MV-4-11 (cell line): ENCODE data around the gene FAM162A.
"Not testable (repeated sequence)": the region's sequence is repeated elsewhere in the genome, so short reads cannot be mapped to it uniquely, and the experiment has no call there.

Experiments used
- DNase-seq: peaks from one replicate; lab custom pipeline; 2025; lab: John Stamatoyannopoulos, UW

The FAM162A gene

GRCh38 chr3:122416966-122417365 lies 33.0 kb downstream of the FAM162A start:
- DNase-seq = no peak

- no peak for DNase-seq
Measured at GRCh38 chr3:122421101-122421500, 37.1 kb downstream of the FAM162A start.

GRCh38 chr3:122421836-122422235 lies 37.9 kb downstream of the FAM162A start:
- DNase-seq = no peak

- DNase-seq = no peak
Measured at GRCh38 chr3:122427857-122428471, 44.0 kb downstream of the FAM162A start.

GRCh38 chr3:122430371-122430770 lies 46.4 kb downstream of the FAM162A start:
- DNase-seq = no peak

- DNase-seq = no peak
Measured at GRCh38 chr3:122435950-122436349, 52.0 kb downstream of the FAM162A start.

- no peak for DNase-seq
Measured at GRCh38 chr3:122443090-122443489, 59.1 kb downstream of the FAM162A start.

- DNase-seq = not testable (repeated sequence)
Measured at GRCh38 chr3:122443762-122444490, 59.9 kb downstream of the FAM162A start.

- DNase-seq = not testable (repeated sequence)
Measured at GRCh38 chr3:122444491-122444887, 60.5 kb downstream of the FAM162A start.

GRCh38 chr3:122448218-122448617 lies 64.2 kb downstream of the FAM162A start:
- not testable (repeated sequence) for DNase-seq

GRCh38 chr3:122451371-122451770 lies 67.4 kb downstream of the FAM162A start:
- DNase-seq = no peak

GRCh38 chr3:122456074-122456473 lies 72.1 kb downstream of the FAM162A start:
- DNase-seq = no peak

GRCh38 chr3:122457706-122458105 lies 73.7 kb downstream of the FAM162A start:
- no peak for DNase-seq

- peak; percentile 55 for DNase-seq
Measured at GRCh38 chr3:122458992-122459391, 75.0 kb downstream of the FAM162A start.

GRCh38 chr3:122461806-122462205 lies 77.8 kb downstream of the FAM162A start:
- DNase-seq = no peak
